MCF 10A (cell line): Measurements from ENCODE around the gene AGPS. TPM values are rescaled to one million over a fixed set of nuclear protein-coding genes. Genes with fewer than 3 reads are reported as not detected.

Source experiments
- BruUV-seq: library from RNA; stranded (reverse); fragments of 400-500 nt; replicated peaks from 2 replicates; lab custom pipeline; 2021; lab: Mats Ljungman, UMichigan
- CTCF ChIA-PET: fragments of 300-600 bp; sonication (Branson Sonifier 250); formaldehyde crosslinking; extraction: SDS; loops from one replicate; lab custom pipeline; 2021; ENCODE audit warnings: antibody characterized with exemption, inconsistent platforms; lab: Yijun Ruan, JAX
- POLR2A ChIA-PET: fragments of 300-600, 350-650 bp; sonication (Branson Sonifier 250); formaldehyde crosslinking; extraction: SDS; loops from one replicate; lab custom pipeline; 2020; ENCODE audit warnings: antibody characterized with exemption, inconsistent platforms; lab: Yijun Ruan, JAX
- DNase-seq: peaks from one replicate; pipeline ENCODE4 v3.0.0-alpha.2; 2018; ENCODE audit not compliant: unreplicated experiment
- H3K27ac Mint-ChIP-seq: one replicate; pipeline ENCODE4 v1.8.0; 2022; ENCODE audit warnings: mild to moderate bottlenecking, low read depth, mixed read lengths; ENCODE audit not compliant: unreplicated experiment
- H3K27me3 Mint-ChIP-seq: one replicate; pipeline ENCODE4 v1.8.0; 2022; ENCODE audit warnings: mixed read lengths; ENCODE audit not compliant: insufficient read depth, unreplicated experiment
- H3K36me3 Mint-ChIP-seq: one replicate; pipeline ENCODE4 v1.8.0; 2022; ENCODE audit warnings: mild to moderate bottlenecking, moderate library complexity, mixed read lengths; ENCODE audit not compliant: insufficient read depth, unreplicated experiment
- H3K4me1 Mint-ChIP-seq: one replicate; pipeline ENCODE4 v1.8.0; 2022; ENCODE audit warnings: mixed read lengths; ENCODE audit not compliant: insufficient read depth, unreplicated experiment
- H3K4me3 Mint-ChIP-seq: one replicate; pipeline ENCODE4 v1.8.0; 2022; ENCODE audit warnings: mild to moderate bottlenecking, moderate library complexity, mixed read lengths; ENCODE audit not compliant: unreplicated experiment
- H3K9me3 Mint-ChIP-seq: one replicate; pipeline ENCODE4 v1.8.0; 2022; ENCODE audit warnings: mixed read lengths; ENCODE audit not compliant: unreplicated experiment
- CTCF ChIP-seq: fragments of 200-600 bp; IDR thresholded peaks from one replicate; pipeline ENCODE4 v1.8.0; 2022; ENCODE audit warnings: antibody characterized with exemption, mild to moderate bottlenecking; ENCODE audit not compliant: unreplicated experiment
- intact Hi-C: fragments of 100-400 bp; cut with micrococcal nuclease; formaldehyde crosslinking; loops from 2 replicates; pipeline ENCODE4 v1.14.1; 2022
- total RNA-seq: library from RNA; stranded (reverse); gene quantifications from 2 replicates; pipeline ENCODE4 v1.2.3, GENCODE V29; 2022

Gene AGPS
- total RNA-seq, 1 experiment from 2014 or later = 49.5 TPM

- no peaks in the 10 kb centered on the region for H3K36me3 Mint-ChIP-seq
- CTCF ChIA-PET = interaction anchor here (0.8 to 2.3 kb wide), 4 partner anchors 10 to 254 kb away, joined by 3 to 12 read pairs (median 4); no protein-coding TSS in a partner anchor
- H3K27ac Mint-ChIP-seq = no peak overlapping the region
- no peak for DNase-seq
- no peaks in the 10 kb centered on the region for H3K4me1 Mint-ChIP-seq
- H3K27me3 Mint-ChIP-seq = peaks cover under 1% of the 10 kb centered on the region
- POLR2A ChIA-PET = interaction anchor here (0.6 kb wide), 1 partner anchor 138 kb away, joined by 3 read pairs; no protein-coding TSS in a partner anchor
- no TSS peak for BruUV-seq
- no peak for TF ChIP-seq CTCF
- intact Hi-C loops = no loop called here
- H3K9me3 Mint-ChIP-seq = no peaks in the 10 kb centered on the region
- no peak overlapping the region for H3K4me3 Mint-ChIP-seq
Observed at GRCh38 chr2:177592397-177592796, 199.8 kb downstream of the AGPS start.

GRCh38 chr2:177592945-177593344, 200.4 kb downstream of the AGPS start:
- POLR2A ChIA-PET = interaction anchor here (0.6 kb wide), 1 partner anchor 138 kb away, joined by 3 read pairs; no protein-coding TSS in a partner anchor
- Mint-ChIP-seq H3K4me3 (no peak overlapping the region), H3K27me3 (peaks cover 6% of the 10 kb centered on the region), H3K9me3 (no peaks in the 10 kb centered on the region), H3K36me3 (peaks cover 2% of the 10 kb centered on the region), H3K27ac (no peak overlapping the region), H3K4me1 (no peaks in the 10 kb centered on the region)
- TF ChIP-seq CTCF = no peak
- CTCF ChIA-PET = interaction anchor here (0.8 to 2.3 kb wide), 4 partner anchors 9 to 254 kb away, joined by 3 to 12 read pairs (median 4); no protein-coding TSS in a partner anchor
- no TSS peak for BruUV-seq
- intact Hi-C loops = no loop called here
- DNase-seq = no peak

- Mint-ChIP-seq H3K36me3 (peaks cover 4% of the 10 kb centered on the region), H3K27me3 (peaks cover 10% of the 10 kb centered on the region), H3K4me1 (no peaks in the 10 kb centered on the region), H3K9me3 (no peaks in the 10 kb centered on the region), H3K27ac (no peak overlapping the region), H3K4me3 (no peak overlapping the region)
- no TSS peak for BruUV-seq
- ChIA-PET POLR2A (no interaction called here), CTCF (interaction anchor here (1.2 to 1.8 kb wide), 3 partner anchors 9 to 103 kb away, joined by 3 to 5 read pairs (median 5); no protein-coding TSS in a partner anchor)
- no peak for TF ChIP-seq CTCF
- DNase-seq = no peak
- intact Hi-C loops = no loop called here
Observed at GRCh38 chr2:177593402-177593801, 200.8 kb downstream of the AGPS start.

Other genes with a start within 250 kb of the AGPS start
- 142 and 179 TPM in 2 replicates for gene HNRNPA3, start 180.0 kb upstream of the AGPS start, total RNA-seq
- 135 and 180 TPM in 2 replicates for gene NFE2L2, start 128.0 kb upstream of the AGPS start, total RNA-seq